Heart left ventricle (tissue), 13 donors: ENCODE results near the gene PDRG1.
"Not testable (repeated sequence)": the region's sequence is repeated elsewhere in the genome, so short reads cannot be mapped to it uniquely, and the experiment has no call there.

ENCODE experiments used
- POLR2A ChIP-seq, 2 donors: fragments of 450-650 bp; IDR thresholded peaks; one replicate each; pipeline ENCODE4 v1.6.1; 2017; ENCODE audit warnings: antibody characterized with exemption in 2 of 2, mild to moderate bottlenecking in 2 of 2, moderate library complexity in 2 of 2
- TF ChIP-seq, protein P1 (sequence below), 12 donors: fragments of 200-600 bp; sonication (generic) in 4 of 12; IDR thresholded peaks; one replicate each; pipeline versions ENCODE4 v1.5.0 to v1.8.0; 2018 to 2022; ENCODE audit warnings: antibody characterized with exemption in 12 of 12, mild to moderate bottlenecking in 5 of 12
- donor health status: ischemic (EF 13 %, LVEDD 7.1; RV severe dilation, severe dysfunction).
- donor health status: DM: no; HTN: yes; CAD: no.
- donor health status: DM: no; HTN: no; CAD: no.
- donor health status: ischemic (EF 25% LVEDD 6.9; RV normal size, moderate dysfunction).
- donor health status: ischemic (EF 25% LVEDD 5.7; RV mildly dilated, moderate dysfunction).
- donor health status: ischemic (EF 35%, LVEDD 5.7; RV mildly dilated, moderate dysfunction).
- donor health status: nonischemic (EF 11% LVEDD 7.7; RV severe dilation, severe dysfunction).
- donor health status: DM: yes; HTN: yes; CAD: no.
- donor health status: PGD.
- donor health status: ischemic (EF 29% LVEDD 5.4; RV normal size, mild dysfunction).
- donor health status: nonischemic (EF 23%, LVEDD 6.1; RV moderate dilation, normal function).

DNA sequence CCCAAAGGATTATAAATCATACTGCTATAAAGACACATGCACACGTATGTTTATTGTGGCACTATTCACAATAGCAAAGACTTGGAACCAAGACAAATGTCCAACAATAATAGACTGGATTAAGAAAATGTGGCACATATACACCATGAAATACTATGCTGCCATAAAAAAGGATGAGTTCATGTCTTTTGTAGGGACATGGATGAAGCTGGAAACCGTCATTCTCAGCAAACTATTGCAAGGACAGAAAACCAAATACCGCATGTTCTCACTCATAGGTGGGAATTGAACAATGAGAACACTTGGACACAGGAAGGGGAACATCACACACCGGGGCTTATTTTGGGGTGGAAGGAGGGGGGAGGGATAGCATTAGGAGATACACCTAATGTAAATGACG is 30.4 kb downstream of the PDRG1 start:
- TF ChIP-seq, protein P1, sequence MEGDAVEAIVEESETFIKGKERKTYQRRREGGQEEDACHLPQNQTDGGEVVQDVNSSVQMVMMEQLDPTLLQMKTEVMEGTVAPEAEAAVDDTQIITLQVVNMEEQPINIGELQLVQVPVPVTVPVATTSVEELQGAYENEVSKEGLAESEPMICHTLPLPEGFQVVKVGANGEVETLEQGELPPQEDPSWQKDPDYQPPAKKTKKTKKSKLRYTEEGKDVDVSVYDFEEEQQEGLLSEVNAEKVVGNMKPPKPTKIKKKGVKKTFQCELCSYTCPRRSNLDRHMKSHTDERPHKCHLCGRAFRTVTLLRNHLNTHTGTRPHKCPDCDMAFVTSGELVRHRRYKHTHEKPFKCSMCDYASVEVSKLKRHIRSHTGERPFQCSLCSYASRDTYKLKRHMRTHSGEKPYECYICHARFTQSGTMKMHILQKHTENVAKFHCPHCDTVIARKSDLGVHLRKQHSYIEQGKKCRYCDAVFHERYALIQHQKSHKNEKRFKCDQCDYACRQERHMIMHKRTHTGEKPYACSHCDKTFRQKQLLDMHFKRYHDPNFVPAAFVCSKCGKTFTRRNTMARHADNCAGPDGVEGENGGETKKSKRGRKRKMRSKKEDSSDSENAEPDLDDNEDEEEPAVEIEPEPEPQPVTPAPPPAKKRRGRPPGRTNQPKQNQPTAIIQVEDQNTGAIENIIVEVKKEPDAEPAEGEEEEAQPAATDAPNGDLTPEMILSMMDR (IDR thresholded peaks at IDR 0.05): not testable (repeated sequence)
- TF ChIP-seq POLR2A (IDR thresholded peaks at IDR 0.05): not testable (repeated sequence)
